Gastrocnemius medialis (tissue), 4 donors: Measurements from ENCODE around the gene SMYD3.
A peak's percentile ranks its signal among the peaks of the same experiment; 100 is the strongest.

Source experiments
- CTCF ChIP-seq, 5 experiments: fragments of 450-650 bp in 3 of 5; fragments of 200-600 bp in 2 of 5; sonication (generic) in 2 of 5; IDR thresholded peaks in 4 of 5; conservative IDR thresholded peaks in 1 of 5; 1 replicate in 4 of 5; 2 replicates in 1 of 5; pipeline ENCODE4 v1.5.1; 2016 to 2019; ENCODE audit warnings: antibody characterized with exemption in 5 of 5, mild to moderate bottlenecking in 3 of 5, moderate library complexity in 3 of 5
- POLR2A ChIP-seq, 2 donors: fragments of 450-650 bp; IDR thresholded peaks; one replicate each; pipeline ENCODE4 v1.6.1; 2017; ENCODE audit warnings: antibody characterized with exemption in 2 of 2, mild to moderate bottlenecking in 2 of 2, moderate library complexity in 2 of 2

- TF ChIP-seq CTCF (IDR thresholded peaks at IDR 0.05 in 4 of 5, conservative IDR thresholded peaks at IDR 0.05 in 1 of 5) (peak; percentile 60 to 80 (median 73)), POLR2A (IDR thresholded peaks at IDR 0.05) (no peak)
Observed at GRCh38 chr1:246497331-246497915, 9.7 kb downstream of the SMYD3 start.
